B cell (primary cell): ENCODE measurements around the gene PIP4P1. TPM values are rescaled to one million over a fixed set of nuclear protein-coding genes. Genes with fewer than 3 reads are reported as not detected.

Experiments used
- ATAC-seq: fragments of 200-7000 bp; cut with Tn5 transposase; one replicate; pipeline ENCODE4 v1.10.0; 2021; ENCODE audit warnings: low read depth, mild to moderate bottlenecking, moderate number of reproducible peaks, moderate library complexity
- CTCF ChIA-PET: fragments of 350-600 bp; sonication (Branson Sonifier 250); formaldehyde crosslinking; loops from one replicate; lab custom pipeline; 2021; ENCODE audit warnings: antibody characterized with exemption, inconsistent platforms; lab: Charles Lee
- POLR2A ChIA-PET: fragments of 350-600 bp; sonication (Branson Sonifier 250); formaldehyde crosslinking; loops from one replicate; lab custom pipeline; 2021; ENCODE audit warnings: antibody characterized with exemption; lab: Charles Lee
- DNase-seq: peaks from one replicate; pipeline ENCODE4 v3.0.0; 2013
- H2AFZ ChIP-seq: 2 replicates; pipeline ENCODE4 v1.6.1; 2012; ENCODE audit warnings: mild to moderate bottlenecking, low read depth, low read length; ENCODE audit not compliant: insufficient read depth, poor library complexity, severe bottlenecking
- H3K27ac ChIP-seq, 2 donors: 1 replicate in 1 of 2; 2 replicates in 1 of 2; pipeline ENCODE4 v1.5.1; 2012 to 2013; ENCODE audit warnings: low read length in 2 of 2, mild to moderate bottlenecking in 2 of 2, moderate library complexity in 1 of 2
- H3K27me3 ChIP-seq, 4 experiments: fragments of 200-600 bp in 1 of 4; sonication (generic) in 1 of 4; replicated peaks in 1 of 4; 1 replicate in 2 of 4; 2 replicates in 2 of 4; pipeline versions ENCODE4 v1.6.1 to v1.7.0; 2013 to 2016; ENCODE audit warnings: low read length in 3 of 4, mild to moderate bottlenecking in 2 of 4, mixed read lengths in 1 of 4, moderate library complexity in 1 of 4; ENCODE audit not compliant: insufficient read depth in 4 of 4, control insufficient read depth in 3 of 4; ENCODE audit errors: control extremely low read depth in 1 of 4
- H3K36me3 ChIP-seq, 2 experiments: replicated peaks in 1 of 2; 1 replicate in 1 of 2; 2 replicates in 1 of 2; pipeline versions ENCODE4 v1.6.1 to v1.7.1; 2013; ENCODE audit warnings: low read length in 1 of 2; ENCODE audit not compliant: insufficient read depth in 2 of 2, control insufficient read depth in 1 of 2; ENCODE audit errors: control extremely low read depth in 1 of 2, extremely low read depth in 1 of 2
- H3K4me1 ChIP-seq, 2 donors: fragments of 200-600 bp in 1 of 2; sonication (generic) in 1 of 2; 1 replicate in 1 of 2; 2 replicates in 1 of 2; pipeline versions ENCODE4 v1.5.1 to v1.6.1; 2013 to 2017; ENCODE audit warnings: low read length in 2 of 2; ENCODE audit not compliant: control insufficient read depth in 2 of 2, insufficient read depth in 2 of 2
- H3K4me2 ChIP-seq: replicated peaks from 2 replicates; pipeline ENCODE3; 2012; ENCODE audit warnings: mild to moderate bottlenecking, low read depth, low read length; ENCODE audit not compliant: poor library complexity, severe bottlenecking
- H3K4me3 ChIP-seq, 5 experiments: fragments of 200-600 bp in 1 of 5; sonication (generic) in 1 of 5; 1 replicate in 3 of 5; 2 replicates in 2 of 5; pipeline versions ENCODE4 v1.5.1 to v1.7.0; 2011 to 2016; ENCODE audit warnings: low read length in 4 of 5, mild to moderate bottlenecking in 4 of 5, low read depth in 2 of 5, control low read depth in 1 of 5, moderate library complexity in 1 of 5; ENCODE audit not compliant: insufficient read depth in 1 of 5; ENCODE audit errors: control extremely low read depth in 1 of 5, extremely low read depth in 1 of 5
- H3K79me2 ChIP-seq: fragments of 200-600 bp; sonication (generic); one replicate; pipeline ENCODE4 v1.6.0; 2016; ENCODE audit warnings: low read length; ENCODE audit not compliant: control insufficient read depth, insufficient read depth
- H3K9ac ChIP-seq: fragments of 200-600 bp; sonication (generic); 2 replicates; pipeline ENCODE4 v1.6.1; 2017; ENCODE audit warnings: mild to moderate bottlenecking, low read length, moderate library complexity
- H3K9me3 ChIP-seq, 3 donors: one replicate each; pipeline versions ENCODE4 v1.6.1 to v1.7.1; 2013; ENCODE audit warnings: low read length in 2 of 3; ENCODE audit not compliant: control insufficient read depth in 2 of 3, insufficient read depth in 1 of 3; ENCODE audit errors: control extremely low read depth in 1 of 3
- H4K20me1 ChIP-seq: 2 replicates; pipeline ENCODE4 v1.6.0; 2012; ENCODE audit warnings: mild to moderate bottlenecking, low read length; ENCODE audit not compliant: insufficient read depth, control insufficient read depth, poor library complexity, severe bottlenecking
- H3K27ac Mint-ChIP-seq: one replicate; pipeline ENCODE4 v1.8.0; 2021; ENCODE audit warnings: mixed read lengths
- H3K27me3 Mint-ChIP-seq: one replicate; pipeline ENCODE4 v1.8.0; 2021; ENCODE audit warnings: mixed read lengths
- H3K4me1 Mint-ChIP-seq: one replicate; pipeline ENCODE4 v1.8.0; 2021; ENCODE audit warnings: mixed read lengths
- H3K4me3 Mint-ChIP-seq: one replicate; pipeline ENCODE4 v1.8.0; 2021; ENCODE audit warnings: mixed read lengths
- H3K9me3 Mint-ChIP-seq: one replicate; pipeline ENCODE4 v1.8.0; 2022; ENCODE audit warnings: mixed read lengths; ENCODE audit not compliant: insufficient read depth
- EZH2 ChIP-seq: IDR thresholded peaks from 2 replicates; pipeline ENCODE4 v1.6.1; 2012; ENCODE audit warnings: borderline replicate concordance, low read depth, mild to moderate bottlenecking, moderate library complexity, low read length; ENCODE audit not compliant: insufficient read depth, poor library complexity, severe bottlenecking
- WGBS: methylation state at CpG from one replicate; pipeline ENCODE4 v1.1.5; 2013; ENCODE audit warnings: missing lambda C conversion rate; ENCODE audit not compliant: insufficient coverage; 5-methylcytosine and 5-hydroxymethylcytosine counted together
- intact Hi-C: fragments of 100-400 bp; cut with micrococcal nuclease; formaldehyde crosslinking; loops from one replicate; pipeline ENCODE4 v1.10.0; 2022
- polyA plus RNA-seq: library from polyadenylated mRNA; depleted of rRNA; stranded (reverse); fragments of >200 nt; gene quantifications from 2 replicates; pipeline ENCODE4 v1.2.3, GENCODE V29; 2012
- total RNA-seq, 2 donors: library from RNA; stranded (reverse); fragments of 120-200 nt in 1 of 2; gene quantifications; 1 replicate in 1 of 2; 2 replicates in 1 of 2; pipeline versions ENCODE4 v1.2.3 to v1.2.4, GENCODE V29; 2013 to 2022
- TF ChIP-seq, protein P1 (sequence below): fragments of 200-600 bp; IDR thresholded peaks from one replicate; pipeline ENCODE4 v1.8.0; 2022; ENCODE audit warnings: antibody characterized with exemption, mild to moderate bottlenecking

PIP4P1 gene
- total and polyA plus RNA-seq, 2 donors (not counting 1 experiment from before 2014, with no cell fraction given) = 97.5 to 183 TPM

DNA sequence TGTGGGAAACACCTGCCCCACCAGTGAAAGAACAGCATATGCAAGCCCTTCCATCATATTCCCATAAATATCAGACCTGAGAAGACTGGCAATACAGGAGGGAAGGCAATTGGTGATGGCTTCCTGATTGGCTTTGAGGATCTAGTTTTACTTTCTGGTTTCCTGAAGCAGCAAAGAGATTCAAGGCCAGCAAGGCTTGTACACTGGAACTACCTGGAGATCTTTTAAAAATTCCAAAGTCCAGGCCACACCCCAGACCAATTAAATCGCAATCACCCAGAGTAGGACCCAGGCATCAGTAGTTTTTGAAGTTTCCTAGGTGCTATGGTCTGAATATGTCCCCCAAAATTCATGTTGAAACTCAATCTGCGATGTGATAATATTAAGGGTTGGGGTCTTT, 45.0 kb downstream of the PIP4P1 start:
- peaks cover 33 to 36% of the 10 kb centered on the region in 2 donors for H3K4me1 ChIP-seq
- peak overlapping the region; percentile 6 for H3K4me3 Mint-ChIP-seq
- peak overlapping the region; percentile 52 for H3K4me2 ChIP-seq
- POLR2A ChIA-PET = interaction anchor here (0.6 to 1.8 kb wide), 4 partner anchors 21 to 45 kb away, joined by 3 to 8 read pairs (median 4); partner anchors contain the start of genes APEX1, OSGEP and PIP4P1
- H3K27me3 Mint-ChIP-seq = no peaks in the 10 kb centered on the region
- peaks cover 38% of the 10 kb centered on the region for H3K4me1 Mint-ChIP-seq
- peak overlapping the region; percentile 82 for H3K27ac Mint-ChIP-seq
- no CpG with 5 or more reads among the region's 2 CpGs for WGBS
- peaks cover 44% of the 10 kb centered on the region for H3K79me2 ChIP-seq
- ATAC-seq (no peak), DNase-seq (no peak)
- H3K27ac ChIP-seq = peak overlapping the region; percentile 53 to 65
- H3K36me3 ChIP-seq = no peaks in the 10 kb centered on the region
- intact Hi-C loops = no loop called here
- H3K9ac ChIP-seq = peak overlapping the region; percentile 24
- peak overlapping the region in 1 of 5 experiments; percentile 19 for H3K4me3 ChIP-seq
- H3K9me3 ChIP-seq = no peaks in the 10 kb centered on the region
- H4K20me1 ChIP-seq = peaks cover 5% of the 10 kb centered on the region
- CTCF ChIA-PET = interaction anchor here (0.6 to 4.9 kb wide), 37 partner anchors 8 to 276 kb away, joined by 3 to 83 read pairs (median 6); partner anchors contain the start of genes APEX1, KLHL33, OSGEP and PARP2
- no peaks in the 10 kb centered on the region for H3K9me3 Mint-ChIP-seq
- no peaks in the 10 kb centered on the region for H3K27me3 ChIP-seq
- H2AFZ ChIP-seq = peak overlapping the region; percentile 89
- no peak for TF ChIP-seq EZH2
- TF ChIP-seq, protein P1, sequence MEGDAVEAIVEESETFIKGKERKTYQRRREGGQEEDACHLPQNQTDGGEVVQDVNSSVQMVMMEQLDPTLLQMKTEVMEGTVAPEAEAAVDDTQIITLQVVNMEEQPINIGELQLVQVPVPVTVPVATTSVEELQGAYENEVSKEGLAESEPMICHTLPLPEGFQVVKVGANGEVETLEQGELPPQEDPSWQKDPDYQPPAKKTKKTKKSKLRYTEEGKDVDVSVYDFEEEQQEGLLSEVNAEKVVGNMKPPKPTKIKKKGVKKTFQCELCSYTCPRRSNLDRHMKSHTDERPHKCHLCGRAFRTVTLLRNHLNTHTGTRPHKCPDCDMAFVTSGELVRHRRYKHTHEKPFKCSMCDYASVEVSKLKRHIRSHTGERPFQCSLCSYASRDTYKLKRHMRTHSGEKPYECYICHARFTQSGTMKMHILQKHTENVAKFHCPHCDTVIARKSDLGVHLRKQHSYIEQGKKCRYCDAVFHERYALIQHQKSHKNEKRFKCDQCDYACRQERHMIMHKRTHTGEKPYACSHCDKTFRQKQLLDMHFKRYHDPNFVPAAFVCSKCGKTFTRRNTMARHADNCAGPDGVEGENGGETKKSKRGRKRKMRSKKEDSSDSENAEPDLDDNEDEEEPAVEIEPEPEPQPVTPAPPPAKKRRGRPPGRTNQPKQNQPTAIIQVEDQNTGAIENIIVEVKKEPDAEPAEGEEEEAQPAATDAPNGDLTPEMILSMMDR = no peak

DNA sequence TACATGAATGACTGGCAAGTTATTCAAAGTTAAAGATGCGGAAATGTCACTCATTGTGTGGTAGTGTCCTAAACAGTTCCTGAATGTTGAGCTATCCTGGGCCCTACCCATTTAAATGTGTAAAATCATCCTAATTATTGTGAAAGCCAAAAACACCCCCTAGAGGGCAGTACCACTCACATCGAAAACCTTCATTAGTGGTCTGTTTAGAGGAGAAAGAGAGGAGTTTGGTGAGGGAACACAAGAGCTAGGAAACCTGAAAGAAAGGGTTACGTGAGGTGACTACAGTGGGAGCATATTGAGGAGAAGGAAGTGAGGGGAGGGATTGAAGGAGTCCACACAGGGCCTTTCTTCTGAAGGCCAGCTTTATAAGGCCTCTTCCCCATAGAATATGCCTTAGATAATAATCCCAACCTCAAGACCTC, 45.4 kb downstream of the PIP4P1 start:
- Histone ChIP-seq H3K4me2 (peak overlapping the region; percentile 52), H3K9ac (peak overlapping the region; percentile 24)
- no peak for TF ChIP-seq EZH2
- TF ChIP-seq, protein P1 = peak; percentile 77

More for the DNA sequence above, 45.4 kb downstream of the PIP4P1 start:
- Histone ChIP-seq H4K20me1 (peaks cover 9% of the 10 kb centered on the region), H3K27ac (peak overlapping the region; percentile 53 to 65), H2AFZ (peak overlapping the region; percentile 89), H3K79me2 (peaks cover 48% of the 10 kb centered on the region), H3K9me3 (no peaks in the 10 kb centered on the region), H3K4me1 (peaks cover 36 to 40% of the 10 kb centered on the region in 2 donors), H3K27me3 (no peaks in the 10 kb centered on the region), H3K36me3 (no peaks in the 10 kb centered on the region), H3K4me3 (peak overlapping the region in 1 of 5 experiments; percentile 19)
- ChIA-PET POLR2A (interaction anchor here (0.6 to 1.8 kb wide), 4 partner anchors 21 to 45 kb away, joined by 3 to 8 read pairs (median 4); partner anchors contain the start of genes APEX1, OSGEP and PIP4P1), CTCF (interaction anchor here (0.6 to 4.9 kb wide), 43 partner anchors 8 to 439 kb away, joined by 3 to 83 read pairs (median 5); partner anchors contain the start of genes APEX1, KLHL33, OSGEP and PARP2)
- Mint-ChIP-seq H3K27me3 (no peaks in the 10 kb centered on the region), H3K4me1 (peaks cover 42% of the 10 kb centered on the region), H3K4me3 (peak overlapping the region; percentile 6), H3K27ac (peak overlapping the region; percentile 82), H3K9me3 (no peaks in the 10 kb centered on the region)
- intact Hi-C loops = loop anchor here (1.0 kb wide), 1 partner anchor 116 kb away; no protein-coding TSS in a partner anchor
- no CpG with 5 or more reads among the region's 3 CpGs for WGBS
- ATAC-seq = peak; percentile 37
- peak; percentile 79 for DNase-seq
